GM18861 (cell line): Measurements from ENCODE around the gene CENPO.

Source experiments
- ATAC-seq: cut with Tn5 transposase; IDR thresholded peaks from one replicate; pipeline ENCODE4 v1.9.1; 2021; ENCODE audit not compliant: unreplicated experiment

Gene CENPO

GRCh38 chr2:24792874-24793760 lies at the start of gene CENPO, which contains the start of gene PTRHD1:
CENPO (plus strand) TSS chr2:24793425; CDS start chr2:24793920, 495 bp downstream.
PTRHD1 (minus strand) TSS chr2:24793391; CDS start chr2:24793377, 14 bp downstream.
- ATAC-seq, result peak; percentile 88

- ATAC-seq, result no peak
These were observed 49.3 kb upstream of the CENPO start for GRCh38 chr2:24743924-24744323.

- no peak for ATAC-seq
These were observed 48.9 kb upstream of the CENPO start for GRCh38 chr2:24744356-24744755.

GRCh38 chr2:24745825-24746224 lies 47.4 kb upstream of the CENPO start:
- no peak for ATAC-seq

GRCh38 chr2:24747299-24747698 lies 45.9 kb upstream of the CENPO start:
- ATAC-seq, result no peak

GRCh38 chr2:24749069-24749691 lies 44.0 kb upstream of the CENPO start:
- no peak for ATAC-seq

GRCh38 chr2:24754985-24755705 lies 38.1 kb upstream of the CENPO start:
- no peak for ATAC-seq

- ATAC-seq, result no peak
These were observed 36.4 kb upstream of the CENPO start for GRCh38 chr2:24756789-24757188.

- ATAC-seq, result no peak
These were observed 31.4 kb upstream of the CENPO start for GRCh38 chr2:24761866-24762265.

GRCh38 chr2:24762518-24762917 lies 30.7 kb upstream of the CENPO start:
- no peak for ATAC-seq

- no peak for ATAC-seq
These were observed 29.4 kb upstream of the CENPO start for GRCh38 chr2:24763843-24764242.

- ATAC-seq, result no peak
These were observed 26.6 kb upstream of the CENPO start for GRCh38 chr2:24766609-24767008.

GRCh38 chr2:24768013-24768412 lies 25.2 kb upstream of the CENPO start:
- ATAC-seq, result no peak

GRCh38 chr2:24768601-24769000 lies 24.6 kb upstream of the CENPO start:
- ATAC-seq, result no peak

- ATAC-seq, result no peak
These were observed 22.2 kb upstream of the CENPO start for GRCh38 chr2:24771061-24771460.

GRCh38 chr2:24771764-24772586 lies 21.2 kb upstream of the CENPO start:
- no peak for ATAC-seq

GRCh38 chr2:24774373-24774772 lies 18.9 kb upstream of the CENPO start:
- ATAC-seq, result no peak

- ATAC-seq, result no peak
These were observed 14.1 kb upstream of the CENPO start for GRCh38 chr2:24779116-24779515.

- no peak for ATAC-seq
These were observed 9.6 kb upstream of the CENPO start for GRCh38 chr2:24783641-24784040.

- peak; percentile 86 for ATAC-seq
These were observed 7.4 kb upstream of the CENPO start for GRCh38 chr2:24785671-24786321.
